ENCODE results near the gene MTCH1.

Gene MTCH1

GRCh38 chr6:36989264-36989663 is 3.3 kb upstream of the MTCH1 start:
- DNase-seq = no peak

GRCh38 chr6:36986704-36987047 is 680 bp upstream of the MTCH1 start:
- no peak for DNase-seq

- no peak for DNase-seq
These were observed 584 bp downstream of the MTCH1 start for GRCh38 chr6:36985417-36985807.

GRCh38 chr6:36984581-36985416 is 1.2 kb downstream of the MTCH1 start:
- peak; percentile 20 for DNase-seq

- DNase-seq = no peak
These were observed 2.5 kb downstream of the MTCH1 start for GRCh38 chr6:36983538-36983937.

GRCh38 chr6:36980876-36981619 is 4.9 kb downstream of the MTCH1 start:
- no peak for DNase-seq

- DNase-seq = no peak
These were observed 5.9 kb downstream of the MTCH1 start for GRCh38 chr6:36980129-36980528.

GRCh38 chr6:36979347-36979742 is 6.7 kb downstream of the MTCH1 start:
- DNase-seq = no peak

- DNase-seq = no peak
These were observed 7.3 kb downstream of the MTCH1 start for GRCh38 chr6:36978421-36979346.

- DNase-seq = no peak
These were observed 8.5 kb downstream of the MTCH1 start for GRCh38 chr6:36977470-36977941.

GRCh38 chr6:36976931-36977330 is 9.1 kb downstream of the MTCH1 start:
- no peak for DNase-seq

GRCh38 chr6:36976509-36976908 is 9.5 kb downstream of the MTCH1 start:
- no peak for DNase-seq

GRCh38 chr6:36976007-36976264 is 10.1 kb downstream of the MTCH1 start:
- no peak for DNase-seq

- DNase-seq = no peak
These were observed 10.6 kb downstream of the MTCH1 start for GRCh38 chr6:36975231-36976006.

GRCh38 chr6:36973647-36974046 is 12.3 kb downstream of the MTCH1 start:
- DNase-seq = no peak

- DNase-seq = no peak
These were observed 12.8 kb downstream of the MTCH1 start for GRCh38 chr6:36973190-36973589.

- DNase-seq = no peak
These were observed 13.9 kb downstream of the MTCH1 start for GRCh38 chr6:36971921-36972673.

GRCh38 chr6:36970892-36971842 is 14.8 kb downstream of the MTCH1 start:
- DNase-seq = no peak

GRCh38 chr6:36969988-36970891 is 15.8 kb downstream of the MTCH1 start:
- no peak for DNase-seq
